NOMO-1 (cell line): Measurements from ENCODE around the gene ZCCHC12.
"Not testable (repeated sequence)": the region's sequence is repeated elsewhere in the genome, so short reads cannot be mapped to it uniquely, and the experiment has no call there.

Experiments used
- DNase-seq, 2 experiments: peaks; one replicate each; lab custom pipeline; 2025; ENCODE audit not compliant: unreplicated experiment in 2 of 2; lab: John Stamatoyannopoulos, UW

ZCCHC12 gene

GRCh38 chrX:118823263-118824172 lies at the start of gene ZCCHC12:
ZCCHC12 (plus strand) TSS chrX:118823824; CDS start chrX:118825245, 1,421 bp downstream.
- no peak for DNase-seq

GRCh38 chrX:118779581-118779980 lies 44.0 kb upstream of the ZCCHC12 start:
- no peak for DNase-seq

GRCh38 chrX:118780509-118780908 lies 43.1 kb upstream of the ZCCHC12 start:
- no peak for DNase-seq

- no peak for DNase-seq
Observed at GRCh38 chrX:118780911-118781310, 42.7 kb upstream of the ZCCHC12 start.

- no peak for DNase-seq
Observed at GRCh38 chrX:118795528-118796280, 27.9 kb upstream of the ZCCHC12 start.

- DNase-seq = peak in 1 of 2 experiments; percentile 64
Observed at GRCh38 chrX:118802857-118803256, 20.8 kb upstream of the ZCCHC12 start.

- DNase-seq = peak; percentile 51 to 61
Observed at GRCh38 chrX:118807151-118808017, 16.2 kb upstream of the ZCCHC12 start.

- DNase-seq = not testable (repeated sequence)
Observed at GRCh38 chrX:118817257-118817656, 6.4 kb upstream of the ZCCHC12 start.

GRCh38 chrX:118824173-118824730 lies 628 bp downstream of the ZCCHC12 start:
- no peak for DNase-seq

GRCh38 chrX:118825227-118825626 lies 1.6 kb downstream of the ZCCHC12 start:
- no peak for DNase-seq

- DNase-seq = peak; percentile 8 to 25
Observed at GRCh38 chrX:118839334-118839958, 15.8 kb downstream of the ZCCHC12 start.

GRCh38 chrX:118847676-118848075 lies 24.1 kb downstream of the ZCCHC12 start:
- peak in 1 of 2 experiments; percentile 76 for DNase-seq

- DNase-seq = no peak
Observed at GRCh38 chrX:118853596-118853995, 30.0 kb downstream of the ZCCHC12 start.

GRCh38 chrX:118855681-118856310 lies 32.2 kb downstream of the ZCCHC12 start:
- no peak for DNase-seq

GRCh38 chrX:118857006-118857405 lies 33.4 kb downstream of the ZCCHC12 start:
- DNase-seq = no peak

- DNase-seq = no peak
Observed at GRCh38 chrX:118861338-118861737, 37.7 kb downstream of the ZCCHC12 start.

GRCh38 chrX:118862091-118862490 lies 38.5 kb downstream of the ZCCHC12 start:
- DNase-seq = no peak

GRCh38 chrX:118862979-118863378 lies 39.4 kb downstream of the ZCCHC12 start:
- no peak for DNase-seq

GRCh38 chrX:118864063-118864635 lies 40.5 kb downstream of the ZCCHC12 start:
- no peak for DNase-seq
